MCF 10A (cell line): ENCODE data around the gene VPS26B. TPM values are rescaled to one million over a fixed set of nuclear protein-coding genes. Genes with fewer than 3 reads are reported as not detected.

Experiments
- Bru-seq: library from RNA; stranded (reverse); fragments of 400-500 nt; gene quantifications from one replicate; lab custom pipeline; 2021; lab: Mats Ljungman, UMichigan
- BruChase-seq, 2 experiments: library from RNA; stranded (reverse); fragments of 400-500 nt; gene quantifications; one replicate each; lab custom pipeline; 2021; lab: Mats Ljungman, UMichigan
- BruUV-seq: library from RNA; stranded (reverse); fragments of 400-500 nt; replicated peaks from 2 replicates; lab custom pipeline; 2021; lab: Mats Ljungman, UMichigan
- CTCF ChIA-PET: fragments of 300-600 bp; sonication (Branson Sonifier 250); formaldehyde crosslinking; extraction: SDS; loops from one replicate; lab custom pipeline; 2021; ENCODE audit warnings: antibody characterized with exemption, inconsistent platforms; lab: Yijun Ruan, JAX
- POLR2A ChIA-PET: fragments of 300-600, 350-650 bp; sonication (Branson Sonifier 250); formaldehyde crosslinking; extraction: SDS; loops from one replicate; lab custom pipeline; 2020; ENCODE audit warnings: antibody characterized with exemption, inconsistent platforms; lab: Yijun Ruan, JAX
- DNase-seq: peaks from one replicate; pipeline ENCODE4 v3.0.0-alpha.2; 2018; ENCODE audit not compliant: unreplicated experiment
- H3K27ac Mint-ChIP-seq: one replicate; pipeline ENCODE4 v1.8.0; 2022; ENCODE audit warnings: mild to moderate bottlenecking, low read depth, mixed read lengths; ENCODE audit not compliant: unreplicated experiment
- H3K27me3 Mint-ChIP-seq: one replicate; pipeline ENCODE4 v1.8.0; 2022; ENCODE audit warnings: mixed read lengths; ENCODE audit not compliant: insufficient read depth, unreplicated experiment
- H3K36me3 Mint-ChIP-seq: one replicate; pipeline ENCODE4 v1.8.0; 2022; ENCODE audit warnings: mild to moderate bottlenecking, moderate library complexity, mixed read lengths; ENCODE audit not compliant: insufficient read depth, unreplicated experiment
- H3K4me1 Mint-ChIP-seq: one replicate; pipeline ENCODE4 v1.8.0; 2022; ENCODE audit warnings: mixed read lengths; ENCODE audit not compliant: insufficient read depth, unreplicated experiment
- H3K4me3 Mint-ChIP-seq: one replicate; pipeline ENCODE4 v1.8.0; 2022; ENCODE audit warnings: mild to moderate bottlenecking, moderate library complexity, mixed read lengths; ENCODE audit not compliant: unreplicated experiment
- H3K9me3 Mint-ChIP-seq: one replicate; pipeline ENCODE4 v1.8.0; 2022; ENCODE audit warnings: mixed read lengths; ENCODE audit not compliant: unreplicated experiment
- CTCF ChIP-seq: fragments of 200-600 bp; IDR thresholded peaks from one replicate; pipeline ENCODE4 v1.8.0; 2022; ENCODE audit warnings: antibody characterized with exemption, mild to moderate bottlenecking; ENCODE audit not compliant: unreplicated experiment
- intact Hi-C: fragments of 100-400 bp; cut with micrococcal nuclease; formaldehyde crosslinking; loops from 2 replicates; pipeline ENCODE4 v1.14.1; 2022
- long read RNA-seq: library from polyadenylated mRNA; stranded (forward); transcript quantifications from one replicate; pipeline ENCODE4 v2.0.0, GENCODE V29; 2022
- total RNA-seq: library from RNA; stranded (reverse); gene quantifications from 2 replicates; pipeline ENCODE4 v1.2.3, GENCODE V29; 2022

The VPS26B gene
- 45.2 and 47.9 TPM in 2 replicates for total RNA-seq
- percentile 63 among the genes with signal in this experiment for Bru-seq, nascent RNA
- BruChase-seq, experiment 1, labeled RNA remaining after a 6-hour chase, result percentile 82 among the genes with signal in this experiment
- BruChase-seq, experiment 2, labeled RNA remaining after a 2-hour chase, result percentile 82 among the genes with signal in this experiment
- long read RNA-seq, transcript VPS26B-201 (6 exons, 3,691 nt), result major isoform, 98 of 127 reads
- long read RNA-seq, partial matches to known transcripts, result 5 of 127 reads
- long read RNA-seq, other reads (novel, unspliced or antisense), result 21 of 127 reads

DNA sequence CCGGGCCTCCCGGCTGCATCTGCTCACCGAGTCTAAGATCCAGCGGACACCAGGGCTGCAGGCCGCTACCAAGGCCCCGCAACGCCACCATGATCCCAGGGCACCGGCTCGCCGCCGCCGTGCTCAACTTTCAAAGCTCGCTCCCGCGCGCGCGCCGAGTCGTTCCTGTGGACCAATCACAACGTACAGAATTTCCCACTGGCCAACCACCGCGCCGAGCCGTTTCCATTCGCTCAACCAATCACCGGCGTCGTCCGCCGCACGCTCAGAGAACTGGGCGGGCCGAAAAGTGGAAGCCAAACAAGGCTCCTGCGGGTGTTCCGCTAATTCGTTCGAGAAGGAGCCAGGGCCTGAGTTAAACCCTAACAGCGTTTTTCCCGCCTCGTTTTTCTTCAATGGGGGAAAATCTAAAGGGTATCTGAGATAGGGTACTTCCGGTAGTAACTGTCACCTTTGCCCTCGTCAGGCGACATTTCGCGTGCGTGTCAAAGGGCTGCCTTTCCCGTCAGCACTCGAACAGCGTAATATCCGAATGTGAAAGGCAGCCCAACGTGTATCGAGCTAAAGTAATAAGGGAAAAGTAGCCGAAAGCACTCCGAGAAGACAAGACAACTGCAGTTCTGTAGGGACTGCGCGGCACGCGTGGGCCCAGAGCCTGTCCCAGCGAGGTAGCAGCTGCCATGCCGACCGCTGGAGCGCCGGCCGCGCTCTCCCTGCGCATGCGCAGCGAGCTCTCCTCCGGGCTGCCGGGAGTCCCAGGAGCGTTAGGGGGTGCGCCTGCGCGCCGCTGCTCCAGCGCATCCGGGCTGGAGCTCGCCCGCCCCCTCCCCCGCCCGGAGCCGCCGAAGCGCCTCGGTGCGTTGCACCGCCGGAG lies at the start of gene VPS26B, which contains the start of gene NCAPD3:
VPS26B (plus strand) TSS at position 836 of the 874 bp plus-strand sequence. CDS start 452 bp downstream, outside the sequence.
NCAPD3 (minus strand) TSS at position 132 of the 874 bp plus-strand sequence; CDS start at position 91, 41 bp downstream.
- Mint-ChIP-seq H3K27ac (peak within 1 kb of the TSS; percentile 93), H3K4me1 (peaks cover 41% of the 10 kb centered on the region), H3K27me3 (no peaks in the 10 kb centered on the region), H3K9me3 (no peaks in the 10 kb centered on the region), H3K36me3 (peaks cover 14% of the 10 kb centered on the region), H3K4me3 (peak within 1 kb of the TSS; percentile 93)
- POLR2A ChIA-PET, result interaction anchor here (0.6 to 4.9 kb wide), 25 partner anchors 10 to 297 kb away, joined by 3 to 52 read pairs (median 4); partner anchors contain the start of genes ACAD8 and THYN1
- intact Hi-C loops, result loop anchor here (2.0 kb wide), 1 partner anchor 29 kb away; the partner anchor contains the start of genes ACAD8 and THYN1
- TF ChIP-seq CTCF, result no peak
- peak; percentile 97 for DNase-seq
- no TSS peak for BruUV-seq
- CTCF ChIA-PET, result interaction anchor here (0.8 to 1.2 kb wide), 7 partner anchors 11 to 270 kb away, joined by 3 to 4 read pairs (median 3); no protein-coding TSS in a partner anchor

DNA sequence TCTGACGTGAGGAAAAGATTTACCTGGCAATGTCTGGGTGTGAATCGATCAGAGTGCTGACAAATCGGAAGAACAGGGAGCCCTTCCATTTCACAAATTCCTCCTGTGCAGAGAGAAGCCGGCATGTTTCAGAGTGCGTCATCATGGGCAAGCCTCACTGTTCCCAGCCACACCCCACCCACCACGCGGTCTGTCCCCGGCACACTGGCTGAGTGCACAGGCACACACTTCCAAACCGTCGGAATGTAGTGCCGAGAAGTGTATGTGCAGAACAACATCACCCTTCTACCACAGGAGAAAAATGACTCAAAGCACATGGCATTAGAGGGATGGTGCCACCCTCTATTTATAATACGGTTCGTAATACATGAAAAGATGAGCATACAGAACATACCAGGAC lies 48.2 kb upstream of the VPS26B start:
- no peak overlapping the region for H3K4me3 Mint-ChIP-seq
- no peak for DNase-seq
- no peaks in the 10 kb centered on the region for H3K27me3 Mint-ChIP-seq
- ChIA-PET POLR2A (no interaction called here), CTCF (no interaction called here)
- BruUV-seq, result no TSS peak
- no peaks in the 10 kb centered on the region for H3K9me3 Mint-ChIP-seq
- peaks cover 61% of the 10 kb centered on the region for H3K36me3 Mint-ChIP-seq
- TF ChIP-seq CTCF, result no peak
- intact Hi-C loops, result no loop called here
- H3K27ac Mint-ChIP-seq, result no peak overlapping the region
- H3K4me1 Mint-ChIP-seq, result no peaks in the 10 kb centered on the region

- Mint-ChIP-seq H3K9me3 (no peaks in the 10 kb centered on the region), H3K27me3 (no peaks in the 10 kb centered on the region), H3K36me3 (peaks cover 51% of the 10 kb centered on the region)
These were observed 46.3 kb upstream of the VPS26B start for GRCh38 chr11:134178032-134178674.

More at GRCh38 chr11:134178032-134178674, 46.3 kb upstream of the VPS26B start:
- BruUV-seq, result no TSS peak
- POLR2A ChIA-PET, result no interaction called here
- Mint-ChIP-seq H3K4me3 (no peak overlapping the region), H3K4me1 (peaks cover 6% of the 10 kb centered on the region), H3K27ac (no peak overlapping the region)
- no peak for TF ChIP-seq CTCF
- intact Hi-C loops, result no loop called here
- CTCF ChIA-PET, result no interaction called here
- no peak for DNase-seq
